A673 (cell line): ENCODE data around the gene TTC33. TPM values are rescaled to one million over a fixed set of nuclear protein-coding genes. Genes with fewer than 3 reads are reported as not detected.

ENCODE experiments used
- BruUV-seq: library from RNA; stranded (reverse); fragments of 400-500 nt; replicated peaks from 2 replicates; lab custom pipeline; 2021; lab: Mats Ljungman, UMichigan
- CTCF ChIA-PET: fragments of 300-600 bp; sonication (Branson Sonifier 250); formaldehyde crosslinking; loops from one replicate; lab custom pipeline; 2022; ENCODE audit warnings: antibody characterized with exemption; lab: Charles Lee
- POLR2A ChIA-PET: fragments of 300-600 bp; sonication (Branson Sonifier 250); formaldehyde crosslinking; loops from one replicate; lab custom pipeline; 2022; ENCODE audit warnings: antibody characterized with exemption; ENCODE audit not compliant: low non-redundant PET; lab: Charles Lee
- DNase-seq: peaks from one replicate; pipeline ENCODE4 v3.0.0-alpha.2; 2015; ENCODE audit warnings: low spot score
- H3K27ac ChIP-seq: fragments of 200-600 bp; sonication (generic); 2 replicates; pipeline ENCODE4 v1.5.1; 2016; ENCODE audit warnings: mixed run types, low read depth, mild to moderate bottlenecking, mixed read lengths, antibody characterized with exemption, low read length; ENCODE audit not compliant: poor library complexity, severe bottlenecking
- H3K27me3 ChIP-seq: fragments of 200-600 bp; sonication (generic); replicated peaks from 2 replicates; pipeline ENCODE4 v1.6.1; 2017; ENCODE audit warnings: mixed run types, low read depth, mild to moderate bottlenecking, mixed read lengths, antibody characterized with exemption, low read length; ENCODE audit not compliant: insufficient read depth, poor library complexity
- H3K36me3 ChIP-seq: fragments of 200-600 bp; sonication (generic); 2 replicates; pipeline ENCODE4 v1.6.1; 2016; ENCODE audit warnings: mixed run types, mild to moderate bottlenecking, mixed read lengths, antibody characterized with exemption, low read length; ENCODE audit not compliant: insufficient read depth, poor library complexity, severe bottlenecking
- H3K4me1 ChIP-seq: fragments of 200-600 bp; sonication (generic); 2 replicates; pipeline ENCODE4 v1.6.1; 2017; ENCODE audit warnings: mixed run types, mild to moderate bottlenecking, mixed read lengths, antibody characterized with exemption, low read length; ENCODE audit not compliant: insufficient read depth, poor library complexity, severe bottlenecking
- H3K4me3 ChIP-seq: fragments of 200-600 bp; sonication (generic); 2 replicates; pipeline ENCODE4 v1.5.1; 2016; ENCODE audit warnings: low read depth, mixed run types, mild to moderate bottlenecking, mixed read lengths, low read length; ENCODE audit not compliant: poor library complexity, severe bottlenecking
- H3K9me3 ChIP-seq: fragments of 200-600 bp; sonication (generic); 2 replicates; pipeline ENCODE4 v1.6.1; 2016; ENCODE audit warnings: mixed run types, low read depth, mild to moderate bottlenecking, mixed read lengths, antibody characterized with exemption, low read length; ENCODE audit not compliant: poor library complexity, severe bottlenecking
- EZH2 ChIP-seq: fragments of 200-600 bp; sonication (generic); IDR thresholded peaks from 2 replicates; pipeline ENCODE4 v1.6.1; 2017; ENCODE audit warnings: borderline replicate concordance, low read depth, mild to moderate bottlenecking, mixed read lengths, antibody characterized with exemption, low read length; ENCODE audit not compliant: poor library complexity, severe bottlenecking
- intact Hi-C: fragments of 100-400 bp; cut with micrococcal nuclease; formaldehyde crosslinking; loops from one replicate; pipeline ENCODE4 v1.10.0; 2022; ENCODE audit not compliant: unreplicated experiment
- total RNA-seq: library from RNA; stranded (reverse); gene quantifications from 2 replicates; pipeline ENCODE4 v1.2.3, GENCODE V29; 2021
- TF ChIP-seq, protein P1 (sequence below): fragments of 300-800, 200-600 bp; sonication (generic); conservative IDR thresholded peaks from 2 replicates; pipeline ENCODE4 v1.5.1; 2017; ENCODE audit warnings: low read depth, mild to moderate bottlenecking, antibody characterized with exemption, low read length, moderate library complexity, mixed read lengths

The TTC33 gene
- total RNA-seq, 1 experiment from 2014 or later, result 17.0 TPM

GRCh38 chr5:40547557-40547956 lies 208.2 kb downstream of the TTC33 start:
- CTCF ChIA-PET, result no interaction called here
- no peaks in the 10 kb centered on the region for H3K9me3 ChIP-seq
- POLR2A ChIA-PET, result no interaction called here
- DNase-seq, result no peak
- no peaks in the 10 kb centered on the region for H3K4me1 ChIP-seq
- H3K27ac ChIP-seq, result no peak overlapping the region
- no peaks in the 10 kb centered on the region for H3K27me3 ChIP-seq
- intact Hi-C loops, result no loop called here
- H3K36me3 ChIP-seq, result no peaks in the 10 kb centered on the region
- H3K4me3 ChIP-seq, result no peak overlapping the region
- TF ChIP-seq EZH2, result no peak
- no TSS peak for BruUV-seq

GRCh38 chr5:40540301-40540700 lies 215.5 kb downstream of the TTC33 start:
- CTCF ChIA-PET, result no interaction called here
- Histone ChIP-seq H3K4me3 (no peak overlapping the region), H3K4me1 (no peaks in the 10 kb centered on the region), H3K9me3 (no peaks in the 10 kb centered on the region), H3K36me3 (no peaks in the 10 kb centered on the region), H3K27ac (no peak overlapping the region), H3K27me3 (no peaks in the 10 kb centered on the region)
- TF ChIP-seq EZH2, result no peak
- TF ChIP-seq, protein P1, sequence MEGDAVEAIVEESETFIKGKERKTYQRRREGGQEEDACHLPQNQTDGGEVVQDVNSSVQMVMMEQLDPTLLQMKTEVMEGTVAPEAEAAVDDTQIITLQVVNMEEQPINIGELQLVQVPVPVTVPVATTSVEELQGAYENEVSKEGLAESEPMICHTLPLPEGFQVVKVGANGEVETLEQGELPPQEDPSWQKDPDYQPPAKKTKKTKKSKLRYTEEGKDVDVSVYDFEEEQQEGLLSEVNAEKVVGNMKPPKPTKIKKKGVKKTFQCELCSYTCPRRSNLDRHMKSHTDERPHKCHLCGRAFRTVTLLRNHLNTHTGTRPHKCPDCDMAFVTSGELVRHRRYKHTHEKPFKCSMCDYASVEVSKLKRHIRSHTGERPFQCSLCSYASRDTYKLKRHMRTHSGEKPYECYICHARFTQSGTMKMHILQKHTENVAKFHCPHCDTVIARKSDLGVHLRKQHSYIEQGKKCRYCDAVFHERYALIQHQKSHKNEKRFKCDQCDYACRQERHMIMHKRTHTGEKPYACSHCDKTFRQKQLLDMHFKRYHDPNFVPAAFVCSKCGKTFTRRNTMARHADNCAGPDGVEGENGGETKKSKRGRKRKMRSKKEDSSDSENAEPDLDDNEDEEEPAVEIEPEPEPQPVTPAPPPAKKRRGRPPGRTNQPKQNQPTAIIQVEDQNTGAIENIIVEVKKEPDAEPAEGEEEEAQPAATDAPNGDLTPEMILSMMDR, result no peak
- POLR2A ChIA-PET, result no interaction called here
- no TSS peak for BruUV-seq
- intact Hi-C loops, result no loop called here
- no peak for DNase-seq

- TF ChIP-seq, protein P1, result no peak
- no peak for TF ChIP-seq EZH2
- BruUV-seq, result no TSS peak
- ChIA-PET POLR2A (no interaction called here), CTCF (no interaction called here)
- H3K4me3 ChIP-seq, result no peak overlapping the region
- H3K36me3 ChIP-seq, result no peaks in the 10 kb centered on the region
- intact Hi-C loops, result no loop called here
- no peaks in the 10 kb centered on the region for H3K27me3 ChIP-seq
- no peaks in the 10 kb centered on the region for H3K9me3 ChIP-seq
- H3K4me1 ChIP-seq, result no peaks in the 10 kb centered on the region
- no peak for DNase-seq
- no peak overlapping the region for H3K27ac ChIP-seq
Observed at GRCh38 chr5:40524677-40525076, 231.1 kb downstream of the TTC33 start.

DNA sequence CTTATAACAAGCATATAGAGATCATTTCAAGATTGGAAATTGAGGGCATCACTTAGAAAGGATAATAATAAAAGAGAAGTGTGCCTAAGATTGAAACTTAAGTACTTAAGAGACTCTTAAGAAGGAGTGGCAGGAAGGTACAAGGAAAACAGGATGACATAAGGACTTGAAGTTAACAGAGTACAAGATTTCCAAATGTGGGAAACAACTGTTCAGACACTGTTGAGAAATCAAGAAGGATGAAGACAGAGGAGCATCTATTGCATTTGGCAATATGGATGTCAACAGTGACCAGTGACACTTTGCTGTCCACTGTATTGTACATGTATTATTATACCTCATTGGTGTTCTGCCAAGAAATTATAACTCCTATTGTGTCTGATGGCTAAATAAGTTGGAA lies 233.8 kb downstream of the TTC33 start:
- Histone ChIP-seq H3K9me3 (no peaks in the 10 kb centered on the region), H3K27ac (no peak overlapping the region), H3K36me3 (no peaks in the 10 kb centered on the region), H3K4me1 (no peaks in the 10 kb centered on the region), H3K4me3 (no peak overlapping the region), H3K27me3 (no peaks in the 10 kb centered on the region)
- ChIA-PET CTCF (no interaction called here), POLR2A (interaction anchor here (0.5 kb wide), 1 partner anchor 194 kb away, joined by 3 read pairs; no protein-coding TSS in a partner anchor)
- intact Hi-C loops, result no loop called here
- BruUV-seq, result no TSS peak
- DNase-seq, result no peak
- TF ChIP-seq, protein P1, result no peak
- TF ChIP-seq EZH2, result no peak
